GM15510 (cell line): ENCODE results near the gene PCED1B.

Source experiments
- POLR2A ChIP-seq: IDR thresholded peaks from 3 replicates; pipeline ENCODE4 v1.6.1; 2011; ENCODE audit warnings: borderline replicate concordance; ENCODE audit not compliant: insufficient read length; ENCODE audit errors: extremely low read depth

Gene PCED1B

DNA sequence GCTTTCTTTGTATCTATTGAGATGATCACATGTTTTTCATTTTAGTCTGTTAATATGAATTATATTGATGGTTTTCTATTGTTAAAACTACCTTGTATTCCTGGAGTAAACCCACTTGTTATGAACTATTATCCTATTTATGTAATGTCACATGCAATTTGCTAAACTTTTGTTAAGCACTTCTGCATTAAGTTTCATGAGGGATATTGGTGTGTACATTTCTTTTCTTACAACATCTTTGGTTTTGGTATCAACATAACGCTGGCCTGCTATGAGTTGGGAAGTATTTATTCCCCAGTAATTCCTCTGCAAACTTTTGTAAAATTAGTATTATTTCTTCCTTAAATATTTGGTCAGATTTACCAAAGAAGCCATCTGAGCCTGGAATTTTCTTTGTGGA, 46.8 kb downstream of the PCED1B start:
- no peak for TF ChIP-seq POLR2A

DNA sequence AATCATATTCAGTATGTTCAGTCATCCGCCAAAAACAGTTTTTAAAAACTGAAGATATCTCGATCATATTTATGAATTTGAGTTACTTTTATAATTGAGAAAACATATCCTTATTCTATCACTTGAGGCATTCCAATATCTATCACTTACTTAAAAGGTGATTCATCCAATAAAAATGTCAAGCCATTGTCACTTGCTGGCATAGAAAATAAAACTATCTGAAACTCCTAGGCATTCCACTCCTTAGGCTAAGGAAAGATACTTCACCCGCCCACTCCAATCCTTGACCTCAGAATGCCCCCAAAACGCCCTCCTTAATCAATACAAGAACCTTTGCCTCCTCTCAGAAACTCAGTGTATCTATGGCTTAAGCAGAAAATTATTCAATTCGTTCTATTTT, 51.6 kb downstream of the PCED1B start:
- TF ChIP-seq POLR2A = no peak

DNA sequence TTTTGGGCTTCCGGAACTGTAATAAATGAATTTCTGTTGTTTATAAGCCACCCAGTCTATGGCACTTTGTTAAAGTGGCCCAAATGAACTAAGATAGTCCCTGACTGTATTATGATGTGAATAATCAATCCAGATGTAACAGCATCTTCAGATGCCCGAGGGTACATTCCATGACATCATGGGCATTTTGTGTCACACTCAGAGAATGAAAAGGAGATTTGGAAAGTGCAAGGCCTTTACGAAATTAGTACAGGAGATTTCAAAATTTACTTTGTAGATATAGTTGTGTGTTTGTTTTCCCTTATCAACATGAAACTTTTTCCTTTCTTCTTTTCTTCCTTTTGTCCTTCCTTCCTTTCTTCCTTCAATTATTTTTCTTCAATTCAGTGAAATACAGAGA, 54.6 kb downstream of the PCED1B start:
- TF ChIP-seq POLR2A = no peak

DNA sequence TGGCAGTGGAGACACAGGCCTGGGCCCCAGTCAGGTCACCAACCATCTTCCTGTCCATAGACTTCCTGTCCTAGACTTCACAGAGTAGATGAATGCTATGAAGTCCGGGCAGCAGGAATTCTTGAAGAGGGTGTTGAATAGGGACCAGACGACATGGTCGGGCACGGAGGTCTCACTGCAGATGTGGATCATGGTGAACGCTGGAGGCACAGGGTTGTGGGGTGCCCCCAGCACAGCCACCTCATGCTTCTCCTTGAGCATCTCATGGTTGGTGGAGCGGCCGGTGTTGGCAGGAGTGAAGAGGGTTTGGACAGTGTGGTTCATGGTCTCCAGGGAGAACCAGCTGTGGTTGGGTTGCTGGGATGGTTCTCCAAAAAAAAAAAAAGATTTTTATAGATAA, 56.2 kb downstream of the PCED1B start:
- TF ChIP-seq POLR2A = no peak

DNA sequence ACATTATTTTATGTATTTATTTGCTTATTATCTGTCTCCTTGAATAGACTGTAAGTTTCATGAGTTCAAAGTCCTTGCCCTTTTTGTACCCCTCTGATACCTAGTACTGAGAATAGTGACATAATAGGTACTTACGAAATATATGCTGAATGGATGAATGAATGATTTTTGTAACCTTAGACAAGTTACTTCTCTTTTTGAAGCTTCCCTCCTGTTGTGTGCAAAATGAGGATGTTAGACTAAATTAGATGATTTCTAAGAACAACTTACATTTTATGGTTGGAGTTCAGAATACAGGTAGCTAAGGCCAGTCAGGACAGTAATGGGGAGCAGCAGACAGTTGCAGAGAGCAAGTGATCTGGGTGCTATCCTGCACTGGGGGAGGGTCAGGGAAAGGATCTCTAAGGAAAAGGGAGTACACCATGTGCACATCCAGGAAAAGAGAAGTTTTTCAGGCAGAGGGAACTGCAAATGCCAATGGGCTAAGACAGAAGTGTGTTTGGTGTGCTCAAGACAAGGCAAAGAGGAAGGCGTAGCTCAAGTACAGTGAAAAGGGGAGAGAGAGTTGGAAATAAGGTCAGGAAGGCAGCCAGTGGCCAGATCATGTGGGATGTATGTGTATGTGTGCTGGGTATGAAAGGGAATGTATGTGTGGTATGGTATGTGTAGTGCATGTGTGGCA, 59.7 kb downstream of the PCED1B start:
- TF ChIP-seq POLR2A = no peak

DNA sequence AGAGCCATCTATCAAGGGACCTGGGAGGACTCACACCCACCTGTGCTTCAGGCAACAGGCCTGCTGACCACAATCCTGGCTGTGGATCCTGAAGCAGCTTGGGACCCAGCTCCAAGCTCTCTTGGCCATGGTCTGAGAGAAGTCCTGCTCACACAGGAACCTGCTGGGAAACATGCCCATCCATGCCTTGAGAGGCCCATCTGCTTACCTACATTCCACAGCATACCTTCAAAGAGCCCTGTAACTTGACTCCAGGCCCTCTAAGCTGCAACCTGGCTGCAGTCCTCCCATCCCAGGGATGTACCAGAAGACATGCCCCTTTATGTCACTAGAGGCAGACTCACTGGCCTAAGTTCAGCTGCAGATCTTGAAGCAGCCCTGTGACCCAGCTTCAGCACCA, 62.0 kb downstream of the PCED1B start:
- TF ChIP-seq POLR2A = no peak

DNA sequence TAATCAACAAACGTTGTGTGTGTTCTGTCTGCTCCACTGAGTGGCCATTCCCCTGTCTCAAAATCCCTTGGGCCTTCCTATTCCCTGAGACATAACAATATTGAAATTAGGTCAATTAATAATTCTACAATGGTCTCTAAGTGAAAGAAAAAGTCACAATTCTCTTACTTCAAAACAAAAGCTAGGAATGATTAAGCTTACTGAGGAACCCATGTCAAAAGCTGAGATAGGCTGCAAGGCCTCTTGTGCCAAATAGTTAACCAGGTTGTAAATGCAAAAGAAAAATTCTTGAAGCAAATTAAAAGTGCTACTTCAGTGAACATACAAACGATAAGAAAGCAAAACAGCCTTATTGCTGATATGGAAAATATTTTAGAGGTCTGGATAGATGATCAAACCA, 65.3 kb downstream of the PCED1B start:
- TF ChIP-seq POLR2A = no peak

DNA sequence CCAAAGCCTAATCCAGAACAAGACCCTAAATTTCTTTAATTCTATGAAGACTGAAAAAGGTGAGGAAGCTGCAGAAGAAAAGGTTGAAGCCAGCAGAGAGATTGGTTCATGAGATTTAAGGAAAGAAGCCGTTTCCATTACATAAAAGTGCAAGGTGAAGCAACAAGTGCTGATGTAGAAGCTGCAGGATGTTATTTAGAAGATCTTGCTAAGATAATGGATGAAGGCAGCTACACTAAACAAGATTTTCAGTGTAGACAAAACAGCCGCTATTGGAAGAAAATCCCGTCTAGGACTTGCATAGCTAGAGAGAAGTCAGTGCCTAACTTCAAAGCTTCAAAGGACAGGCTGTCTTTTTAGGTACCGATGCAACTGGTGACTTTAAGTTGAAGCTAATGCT, 65.8 kb downstream of the PCED1B start:
- TF ChIP-seq POLR2A = no peak

DNA sequence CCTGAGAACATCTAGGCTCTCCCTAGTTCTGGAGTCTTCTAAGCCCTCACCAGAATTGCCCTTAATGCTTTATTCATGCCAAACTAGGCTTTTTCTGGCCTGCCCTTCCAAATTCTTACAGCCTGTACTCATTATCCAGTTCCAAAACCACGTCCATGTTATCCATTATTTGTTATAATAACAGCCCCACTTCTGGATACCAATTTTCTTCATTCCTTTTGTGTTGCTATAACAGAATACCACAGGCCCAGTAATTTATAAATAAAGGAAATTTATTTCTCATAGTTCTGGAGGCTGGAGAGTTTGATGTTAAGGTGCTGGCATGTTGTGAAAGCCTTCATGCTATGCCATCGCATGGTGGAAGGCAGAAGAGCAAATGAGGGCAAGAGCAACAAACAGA, 68.3 kb downstream of the PCED1B start:
- no peak for TF ChIP-seq POLR2A

DNA sequence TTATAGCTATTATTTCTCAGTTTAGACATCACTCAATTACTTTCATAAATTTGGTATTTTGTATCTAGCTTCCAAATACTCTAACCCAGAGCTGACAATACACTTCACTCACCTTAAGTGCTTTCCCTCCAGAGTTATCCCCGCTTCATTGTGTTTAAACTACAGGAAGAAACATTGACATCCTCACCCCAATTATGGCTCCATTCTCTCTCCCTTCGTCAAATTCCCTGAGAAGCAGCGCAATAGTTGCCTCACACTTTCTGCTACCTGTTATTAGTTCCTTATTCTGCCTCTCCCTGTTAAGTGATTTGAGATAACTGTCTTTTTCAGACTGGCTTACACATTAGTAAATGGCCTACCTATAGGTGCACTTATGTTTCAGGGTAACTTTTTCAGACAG, 69.7 kb downstream of the PCED1B start:
- no peak for TF ChIP-seq POLR2A

DNA sequence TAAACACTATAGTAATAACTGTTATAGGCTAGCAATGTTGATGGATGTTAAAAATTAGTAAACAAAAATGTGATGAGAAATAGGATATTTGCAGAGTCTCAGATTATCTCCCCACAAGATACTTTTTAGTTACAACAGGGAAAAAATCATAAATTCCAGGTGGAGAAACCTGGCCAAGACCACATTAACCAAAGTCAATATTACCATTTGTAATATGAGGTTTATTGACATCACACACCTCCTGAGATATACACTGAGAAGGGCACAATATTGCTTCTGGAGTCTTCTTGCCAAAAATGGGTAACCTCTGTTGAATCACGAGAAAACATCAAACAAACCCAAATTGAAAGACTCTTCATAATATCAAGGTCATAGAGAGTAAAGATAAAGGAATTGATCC, 72.7 kb downstream of the PCED1B start:
- no peak for TF ChIP-seq POLR2A

DNA sequence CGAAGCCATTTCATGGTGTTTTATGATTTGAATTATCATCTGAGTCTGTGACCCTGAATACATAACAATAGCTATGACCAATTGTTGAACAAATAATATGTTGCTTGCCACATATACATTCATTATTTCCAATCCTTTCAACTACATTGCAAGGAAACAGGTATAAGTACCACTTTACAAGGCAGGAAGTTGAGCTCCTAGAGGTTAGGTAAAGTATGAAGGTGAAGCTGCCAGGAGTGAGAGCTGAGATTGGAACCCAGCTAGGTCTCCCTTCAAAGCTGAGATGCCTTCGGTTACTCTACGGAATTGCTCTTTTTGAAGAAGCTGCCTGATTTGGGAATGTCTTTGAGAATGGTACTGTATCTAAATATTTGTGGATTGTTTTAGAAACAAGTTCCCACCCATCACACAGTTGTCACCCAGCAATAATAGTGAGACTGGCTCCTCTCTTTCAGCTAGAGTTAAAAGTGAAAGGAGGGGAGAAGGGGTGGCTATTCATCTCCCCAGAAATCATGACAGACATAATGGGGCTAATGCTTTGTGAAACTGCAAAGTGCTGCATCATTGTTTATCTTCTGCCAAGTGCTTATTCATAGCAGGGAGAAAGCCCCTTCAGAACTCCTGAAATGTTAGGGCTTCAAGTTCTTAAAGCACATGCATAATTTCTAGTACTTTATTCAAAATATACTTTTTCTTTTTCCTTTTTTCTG, 76.2 kb downstream of the PCED1B start:
- TF ChIP-seq POLR2A = no peak

DNA sequence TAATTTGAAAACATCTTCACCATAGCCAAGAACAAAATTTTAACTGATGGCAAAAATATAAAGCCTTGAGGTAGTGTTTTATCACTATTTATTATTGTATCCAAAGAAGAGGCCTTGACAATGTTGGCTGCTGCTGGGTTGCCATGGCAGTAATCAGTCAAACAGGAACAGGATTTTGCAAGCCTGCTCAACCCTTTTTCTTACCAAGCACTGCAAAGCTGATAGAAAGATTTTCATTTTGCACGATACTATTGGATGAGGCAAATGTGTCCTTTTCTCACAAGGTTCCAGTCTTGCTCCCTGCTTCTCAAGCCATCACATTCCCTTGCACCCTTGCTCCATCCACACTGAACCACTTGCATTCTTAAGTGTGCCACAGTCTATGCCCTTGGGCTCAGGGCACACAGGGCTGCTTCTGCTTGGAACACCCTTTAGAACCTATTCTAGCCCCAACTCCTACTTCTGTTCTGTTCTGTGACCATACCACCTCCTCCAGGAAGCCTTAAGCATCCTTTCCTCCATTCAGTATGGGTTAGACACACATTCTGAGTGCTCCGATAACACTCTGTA, 76.8 kb downstream of the PCED1B start:
- TF ChIP-seq POLR2A = no peak

DNA sequence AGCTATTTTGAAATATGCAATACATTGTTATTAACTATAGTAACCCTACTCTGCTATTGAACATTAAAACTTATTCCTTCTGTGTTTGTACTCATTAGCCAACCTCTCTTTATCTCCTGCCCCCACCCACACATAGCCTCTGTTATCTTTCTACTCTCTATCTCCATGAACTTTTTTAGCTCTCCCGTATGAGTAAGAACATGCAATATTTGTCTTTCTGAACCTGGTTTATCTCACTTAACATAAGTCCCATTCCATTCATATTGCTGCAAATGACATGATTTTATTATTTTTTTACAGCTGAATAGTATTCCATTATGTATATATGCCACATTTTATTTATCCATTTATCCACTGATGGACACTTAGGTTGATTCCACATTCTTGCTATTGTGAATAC, 79.4 kb downstream of the PCED1B start:
- no peak for TF ChIP-seq POLR2A

DNA sequence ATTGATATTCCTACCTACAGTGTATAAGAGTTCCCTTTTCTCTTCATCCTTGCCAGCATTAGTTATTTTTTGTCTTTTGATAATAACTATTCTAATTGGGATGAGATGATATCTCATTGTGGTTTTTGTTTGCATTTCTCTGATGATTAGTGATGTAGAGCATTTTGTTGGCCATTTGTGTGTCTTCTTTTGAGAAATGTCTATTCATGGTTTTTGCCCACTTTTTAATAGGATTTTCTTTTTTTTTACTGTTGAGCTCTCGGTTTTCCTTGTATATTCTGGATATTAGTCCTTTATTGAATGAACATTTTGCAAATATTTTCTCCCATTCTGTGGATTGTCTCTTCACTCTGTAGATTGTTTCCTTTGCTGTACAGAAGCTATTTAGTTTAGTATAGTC, 79.9 kb downstream of the PCED1B start:
- no peak for TF ChIP-seq POLR2A

DNA sequence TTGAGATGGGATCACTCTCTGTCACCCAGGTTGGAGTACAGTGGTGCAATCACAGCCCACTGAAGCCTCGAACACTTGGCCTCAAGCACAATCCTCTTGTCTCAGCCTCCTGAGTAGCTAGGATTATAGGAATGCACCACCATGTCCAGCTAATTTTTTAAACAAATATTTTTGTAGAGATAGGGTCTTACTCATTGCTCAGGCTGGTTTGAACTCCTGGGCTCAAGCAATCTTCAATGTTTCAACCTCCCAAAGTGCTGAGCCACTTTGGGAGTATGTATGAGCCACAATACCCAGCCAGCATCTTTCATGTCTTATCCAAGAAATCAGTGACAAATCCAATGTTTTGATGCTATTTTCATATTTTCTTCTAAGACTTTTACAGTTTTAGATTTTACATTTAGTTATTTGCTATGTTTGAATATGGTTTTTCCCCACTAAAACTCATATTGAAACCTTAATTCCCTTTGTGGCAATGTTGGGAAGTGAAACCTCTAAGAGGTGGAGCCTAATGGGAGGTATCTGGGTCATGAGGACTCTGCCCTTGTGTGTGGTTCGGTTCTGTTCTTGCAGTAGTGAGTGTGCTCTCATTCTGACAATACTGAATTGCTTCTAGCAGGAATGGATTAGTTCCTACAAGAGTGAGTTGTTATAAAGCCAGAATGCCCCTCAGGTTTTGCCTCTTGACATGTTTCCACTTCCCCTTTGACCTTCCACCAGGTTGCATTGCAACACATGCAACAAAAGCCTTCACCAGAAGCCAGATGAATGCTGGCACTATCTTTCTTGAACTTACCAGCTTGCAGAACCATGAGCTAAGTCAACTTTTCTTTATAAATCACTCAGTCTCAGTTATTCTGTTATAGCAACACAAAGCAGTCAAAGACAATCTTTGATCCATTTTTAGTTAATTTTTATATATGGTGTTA, 81.2 kb downstream of the PCED1B start:
- TF ChIP-seq POLR2A = no peak

DNA sequence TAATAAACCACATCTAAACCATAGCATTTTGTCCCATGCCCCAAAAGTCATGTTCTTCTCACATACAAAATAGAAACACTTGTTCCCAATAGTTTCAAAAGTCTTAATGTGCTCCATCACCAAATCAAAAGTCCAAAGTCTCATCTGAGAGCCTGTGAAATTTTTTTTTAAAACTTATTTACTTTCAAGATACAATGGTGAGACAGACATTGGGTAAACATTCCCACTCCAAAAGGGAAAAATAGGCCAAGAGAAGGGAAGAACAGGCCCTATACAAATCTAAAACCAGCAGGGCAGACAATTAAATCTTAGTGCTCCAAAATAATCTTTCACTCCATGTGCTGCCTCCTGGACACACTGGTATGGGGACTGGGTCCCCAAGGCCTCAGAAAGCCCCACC, 84.7 kb downstream of the PCED1B start:
- TF ChIP-seq POLR2A = no peak
